Measurements from ENCODE around the gene THSD4.
A peak's percentile ranks its signal among the peaks of the same experiment; 100 is the strongest.

The THSD4 gene

DNA sequence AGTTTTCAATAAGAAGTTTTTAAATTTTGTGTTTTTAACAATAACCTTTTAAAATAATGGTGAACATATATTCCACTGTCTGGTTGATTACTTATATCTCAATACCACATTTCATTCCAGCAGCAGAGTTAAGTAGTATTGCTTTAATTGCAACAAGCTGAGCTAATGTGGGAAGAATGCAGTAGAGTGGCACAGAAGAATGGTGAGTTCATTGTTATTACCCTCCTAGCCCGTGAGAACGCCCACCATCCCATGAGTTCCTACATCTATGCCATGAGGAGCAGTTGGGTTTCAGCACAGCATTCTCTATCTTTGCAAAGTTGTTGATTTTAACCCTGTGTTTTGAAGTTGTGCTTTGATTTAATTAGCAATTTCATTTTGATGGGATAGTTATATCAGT, 677.2 kb downstream of the THSD4 start:
- no peak for DNase-seq

DNA sequence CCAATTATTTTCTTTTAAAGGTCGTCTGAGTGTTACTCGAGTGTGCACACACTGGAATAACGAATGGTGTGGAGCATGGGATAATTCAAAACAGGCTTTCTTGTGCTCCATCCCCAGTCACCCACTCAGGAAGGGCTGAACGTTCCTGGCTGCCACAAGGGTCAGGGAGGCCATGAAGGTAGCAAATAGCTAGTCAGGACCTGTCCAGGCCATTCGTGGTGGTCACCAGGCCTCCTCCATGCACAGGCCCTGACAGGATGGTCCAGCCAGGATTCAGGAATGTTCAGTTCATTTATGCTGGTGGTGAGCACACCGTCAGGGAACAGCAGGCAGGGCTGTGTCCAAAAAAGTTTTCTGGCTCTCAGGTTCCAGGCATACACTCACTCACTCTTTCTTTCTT, 683.4 kb downstream of the THSD4 start:
- no peak for DNase-seq

GRCh38 chr15:71800190-71800589, 684.9 kb downstream of the THSD4 start:
- DNase-seq, result no peak

- peak in 1 of 14 donors; percentile 1 for DNase-seq
These were observed 685.8 kb downstream of the THSD4 start for GRCh38 chr15:71800835-71801745.

DNA sequence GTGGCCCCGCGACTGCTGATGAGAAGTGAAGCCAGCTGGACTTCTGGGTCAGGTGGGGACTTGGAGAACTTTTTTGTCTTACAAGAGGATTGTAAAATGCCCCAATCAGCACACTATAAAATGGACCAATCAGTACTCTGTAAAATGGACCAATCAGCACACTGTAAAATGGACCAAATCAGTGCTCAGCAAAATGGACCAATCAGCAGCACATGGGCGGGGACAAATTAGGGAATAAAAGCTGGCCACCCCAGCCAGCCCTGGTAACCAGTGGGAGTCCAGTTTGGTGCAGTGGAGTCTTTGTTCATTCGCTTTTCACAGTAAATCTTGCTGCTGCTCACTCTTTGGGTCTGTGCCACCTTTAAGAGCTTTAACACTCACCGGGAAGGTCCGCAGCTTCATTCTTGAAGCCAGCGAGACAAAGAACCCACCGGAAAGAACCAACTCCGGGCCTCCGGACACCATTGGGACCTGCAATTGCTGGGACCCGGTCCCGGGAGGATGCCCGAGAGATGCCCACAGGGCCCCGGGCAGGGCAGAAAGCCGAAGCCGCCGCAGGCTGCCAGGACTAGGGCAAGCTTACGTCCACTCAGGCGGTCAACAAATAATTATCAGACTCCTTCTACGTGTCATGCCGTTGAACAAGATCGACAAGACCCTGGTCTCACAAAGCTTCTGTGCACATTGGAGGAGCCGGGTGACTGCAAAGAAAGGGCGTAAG, 686.8 kb downstream of the THSD4 start:
- DNase-seq, result no peak

GRCh38 chr15:71802770-71803169, 687.5 kb downstream of the THSD4 start:
- no peak for DNase-seq

DNA sequence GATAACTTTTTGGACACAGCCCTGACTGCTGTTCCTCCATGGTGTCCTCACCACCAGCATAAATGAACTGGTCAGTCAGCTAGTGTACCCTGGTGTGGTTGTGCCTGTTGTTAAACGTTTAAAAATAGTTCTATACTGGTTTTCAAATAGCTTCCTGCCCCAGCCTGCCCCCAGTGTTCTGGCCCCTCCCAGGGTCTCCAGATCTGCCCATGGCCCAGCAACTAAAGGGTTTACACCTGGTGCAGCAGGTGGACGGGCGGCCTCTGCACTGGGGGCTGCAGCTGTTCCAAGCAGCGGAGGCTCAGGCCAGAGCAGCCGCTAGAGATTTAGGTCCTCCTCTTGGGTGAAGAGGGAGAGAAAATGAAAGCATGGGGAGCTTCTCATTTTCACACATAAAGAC, 689.0 kb downstream of the THSD4 start:
- no peak for DNase-seq

- DNase-seq, result no peak
These were observed 689.6 kb downstream of the THSD4 start for GRCh38 chr15:71804695-71805470.

DNA sequence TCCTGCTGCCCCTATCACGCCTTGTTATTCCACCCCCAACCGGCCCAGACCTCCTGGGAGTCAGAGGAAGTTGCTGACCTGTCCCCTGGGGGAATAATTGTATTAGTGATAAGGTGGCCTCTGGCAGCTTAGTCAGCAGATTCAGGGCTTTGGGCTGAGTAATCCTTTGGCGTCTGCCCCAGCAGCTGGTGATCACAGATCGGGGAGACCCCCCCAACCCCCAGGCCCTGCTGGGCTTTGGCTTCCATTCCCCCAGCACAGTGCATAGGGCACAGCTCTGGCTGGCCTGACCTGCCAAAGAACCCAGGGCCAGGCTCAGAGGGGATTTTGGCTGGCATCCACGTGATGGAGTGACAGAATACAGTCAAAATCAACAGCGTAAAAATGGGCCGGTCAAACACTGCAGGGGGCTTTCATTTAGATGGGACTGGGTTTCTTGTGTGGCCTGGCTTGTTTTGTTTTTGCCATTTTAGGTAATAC, 691.2 kb downstream of the THSD4 start:
- DNase-seq, result no peak

DNA sequence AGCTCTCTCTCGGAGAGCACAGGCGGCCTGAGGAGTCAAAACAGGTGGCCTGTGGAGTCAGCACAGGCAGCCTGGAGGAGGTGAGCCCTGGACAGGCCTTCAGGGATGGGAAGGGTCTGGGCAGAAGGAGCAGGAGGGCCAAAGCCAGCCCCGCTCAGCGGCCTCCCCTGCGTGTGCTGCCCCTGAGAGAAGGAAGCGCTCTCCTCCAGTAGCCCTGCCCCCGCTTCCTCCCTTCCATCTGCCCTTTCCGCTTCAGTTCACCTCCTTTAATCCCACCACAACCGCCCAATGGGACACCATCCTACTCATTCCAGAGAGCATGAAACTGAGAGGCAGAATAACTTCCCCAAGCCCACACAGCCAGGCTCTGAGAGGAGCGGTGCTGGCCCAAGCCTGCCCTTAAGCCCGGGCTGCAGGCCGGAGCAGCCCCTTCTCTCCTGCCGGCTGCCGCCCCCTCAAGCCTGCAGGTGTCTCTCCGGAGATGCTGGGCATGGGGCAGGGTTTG, 691.9 kb downstream of the THSD4 start:
- no peak for DNase-seq

- no peak for DNase-seq
These were observed 692.4 kb downstream of the THSD4 start for GRCh38 chr15:71807691-71808091.

GRCh38 chr15:71808311-71809020, 693.2 kb downstream of the THSD4 start:
- DNase-seq, result no peak

DNA sequence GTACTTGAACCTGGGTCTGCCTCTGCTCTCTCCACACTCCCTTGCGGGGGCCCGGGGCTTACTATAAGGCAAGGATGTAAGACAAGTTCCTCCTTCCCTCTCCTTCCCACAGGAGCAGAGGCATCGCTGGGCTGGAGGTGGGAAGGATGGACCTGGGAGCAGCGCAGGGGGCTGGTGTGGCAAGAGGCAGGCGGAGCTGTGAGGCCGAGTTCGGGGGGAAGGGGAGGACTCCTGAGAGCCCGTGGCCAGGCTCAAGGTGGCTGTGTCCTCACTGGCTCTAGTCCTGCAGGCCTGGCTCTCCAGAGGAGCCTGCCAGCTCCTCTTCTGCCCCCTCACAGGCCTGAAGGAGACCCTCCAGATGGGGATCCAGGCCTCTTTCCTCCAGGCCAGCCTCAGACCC, 694.1 kb downstream of the THSD4 start:
- DNase-seq, result no peak

DNA sequence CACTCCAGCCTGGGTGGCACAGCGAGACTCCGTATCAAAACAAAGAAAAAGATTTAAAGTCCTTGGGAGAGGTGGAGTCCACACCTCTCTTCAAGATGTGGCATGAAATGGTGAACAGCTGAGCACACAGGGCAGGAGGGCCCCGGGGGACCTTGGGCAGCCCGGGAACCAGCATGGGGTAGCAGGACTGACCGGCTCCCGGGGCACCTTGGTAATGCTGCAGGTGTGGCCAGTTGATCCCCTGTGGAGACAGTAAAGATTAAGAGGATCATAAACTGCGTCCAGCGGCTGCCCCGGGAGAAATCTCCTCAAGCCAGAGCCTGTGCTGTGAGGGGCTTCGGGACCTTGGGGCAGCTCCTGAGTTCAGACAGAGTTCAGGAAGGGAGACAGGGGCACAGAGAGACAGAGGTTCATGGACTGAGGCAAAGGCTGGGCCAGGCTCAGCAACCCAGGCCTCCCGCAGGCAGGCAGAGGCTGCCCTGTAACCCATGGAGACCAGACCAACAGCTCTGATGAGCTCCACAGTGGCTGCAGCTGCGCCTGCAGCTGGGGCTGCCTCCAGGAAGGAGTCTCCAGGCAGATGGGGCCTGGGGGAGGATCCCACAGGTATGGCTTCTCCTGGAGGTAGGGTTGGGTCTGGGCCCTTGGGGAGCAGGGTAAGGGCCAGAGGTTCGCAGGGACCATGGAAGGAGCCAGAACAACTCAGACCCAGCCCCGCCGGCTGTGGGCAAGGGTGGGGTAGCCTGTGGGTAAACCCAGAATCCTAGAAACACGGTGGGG, 695.2 kb downstream of the THSD4 start, which contains the start of gene NR2E3:
TSS of gene NR2E3 (plus strand) at position 299 of the 780 bp plus-strand sequence. CDS start at position 489, 190 bp downstream.
- DNase-seq, result no peak

GRCh38 chr15:71811036-71811736, 695.9 kb downstream of the THSD4 start:
- no peak for DNase-seq

GRCh38 chr15:71811752-71812735, 696.8 kb downstream of the THSD4 start:
- no peak for DNase-seq

GRCh38 chr15:71812966-71813722, 697.9 kb downstream of the THSD4 start:
- no peak for DNase-seq

Measured in C1 segment of cervical spinal cord (tissue), 14 donors.